ENCODE data around the gene EDEM2.
"Not testable (repeated sequence)": the region's sequence is repeated elsewhere in the genome, so short reads cannot be mapped to it uniquely, and the experiment has no call there.

EDEM2 gene

GRCh38 chr20:35146920-35147574 lies at the start of gene EDEM2:
Gene EDEM2 (minus strand): TSS chr20:35147336. CDS start chr20:35147258, 78 bp downstream.
- peak; percentile 79 to 89 (median 86) for DNase-seq

- DNase-seq = no peak
Observed at GRCh38 chr20:35196313-35196712, 49.2 kb upstream of the EDEM2 start.

GRCh38 chr20:35193031-35193791 lies 46.1 kb upstream of the EDEM2 start:
- DNase-seq = not testable (repeated sequence)

- no peak for DNase-seq
Observed at GRCh38 chr20:35192118-35192872, 45.2 kb upstream of the EDEM2 start.

- DNase-seq = no peak
Observed at GRCh38 chr20:35191419-35192117, 44.4 kb upstream of the EDEM2 start.

- DNase-seq = no peak
Observed at GRCh38 chr20:35190556-35190955, 43.4 kb upstream of the EDEM2 start.

- not testable (repeated sequence) for DNase-seq
Observed at GRCh38 chr20:35189223-35189622, 42.1 kb upstream of the EDEM2 start.

- no peak for DNase-seq
Observed at GRCh38 chr20:35187584-35188190, 40.6 kb upstream of the EDEM2 start.

GRCh38 chr20:35186691-35187289 lies 39.7 kb upstream of the EDEM2 start:
- DNase-seq = not testable (repeated sequence)

GRCh38 chr20:35181731-35182130 lies 34.6 kb upstream of the EDEM2 start:
- DNase-seq = no peak

- DNase-seq = no peak
Observed at GRCh38 chr20:35180266-35180665, 33.1 kb upstream of the EDEM2 start.

GRCh38 chr20:35179292-35180212 lies 32.4 kb upstream of the EDEM2 start:
- DNase-seq = no peak

GRCh38 chr20:35176132-35176531 lies 29.0 kb upstream of the EDEM2 start:
- DNase-seq = no peak

- DNase-seq = no peak
Observed at GRCh38 chr20:35174458-35175216, 27.5 kb upstream of the EDEM2 start.

GRCh38 chr20:35173576-35174192 lies 26.5 kb upstream of the EDEM2 start:
- DNase-seq = no peak

GRCh38 chr20:35172434-35172806 lies 25.3 kb upstream of the EDEM2 start:
- DNase-seq = no peak

- no peak for DNase-seq
Observed at GRCh38 chr20:35171753-35172433, 24.8 kb upstream of the EDEM2 start, which contains the start of gene PROCR. Gene PROCR (plus strand): TSS chr20:35172072. CDS start chr20:35172155, 83 bp downstream.

GRCh38 chr20:35171438-35171752 lies 24.3 kb upstream of the EDEM2 start:
- no peak for DNase-seq

Data from activated naive CD4-positive, alpha-beta T cell (primary cell).